ENCODE data around the gene HPS1. TPM values are rescaled to one million over a fixed set of nuclear protein-coding genes. Genes with fewer than 3 reads are reported as not detected.

The HPS1 gene
- total RNA-seq, 1 donor from 2014 or later: 30.6 TPM

DNA sequence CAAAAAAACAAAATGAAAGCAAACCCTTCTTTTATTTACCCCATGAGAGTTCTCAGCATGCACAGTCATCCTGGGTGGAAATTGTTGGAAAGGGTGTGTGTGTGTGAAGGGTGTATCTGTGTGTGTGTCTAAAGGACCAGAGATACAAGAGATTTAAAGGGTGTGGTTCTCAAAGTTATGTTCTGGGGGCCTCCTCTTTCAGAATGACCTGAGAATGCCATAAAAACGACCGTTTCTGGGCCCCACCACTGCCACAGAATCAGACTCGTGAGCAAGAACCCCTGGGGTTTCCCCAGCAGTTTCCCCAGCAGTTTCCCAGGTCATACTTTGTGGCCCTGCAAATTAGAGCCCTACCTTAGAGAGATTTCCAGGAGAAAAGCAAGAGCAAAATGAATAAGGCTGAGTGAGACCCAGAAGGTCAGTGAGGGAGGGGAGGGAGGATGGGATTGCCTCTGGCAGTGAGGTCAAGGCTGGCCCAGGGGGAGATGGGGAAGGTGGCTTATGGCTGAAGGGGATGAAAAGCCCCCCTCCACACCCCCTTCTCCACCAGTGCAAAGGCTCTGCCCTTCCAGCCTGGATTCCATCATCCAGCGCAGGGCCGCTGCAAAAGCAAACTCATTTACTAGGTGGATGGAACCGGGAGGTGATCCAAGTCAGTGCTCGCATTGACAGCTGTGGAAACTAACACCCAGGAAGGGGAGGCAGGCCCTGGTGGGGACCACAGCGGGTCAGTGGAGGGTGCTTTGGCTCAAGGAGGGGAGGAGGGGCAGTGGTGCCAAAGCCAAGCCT, 42.0 kb downstream of the HPS1 start:
- Mint-ChIP-seq H3K36me3 (ENCODE audit: low read depth, unreplicated experiment) (peaks cover 3% of the 10 kb centered on the region), H3K4me1 (ENCODE audit: unreplicated experiment) (no peaks in the 10 kb centered on the region), H3K27ac (ENCODE audit: unreplicated experiment) (no peak overlapping the region), H3K9me3 (ENCODE audit: unreplicated experiment) (no peaks in the 10 kb centered on the region), H3K4me3 (ENCODE audit: unreplicated experiment) (no peak overlapping the region), H3K27me3 (ENCODE audit: unreplicated experiment) (peaks cover 2% of the 10 kb centered on the region)
- TF ChIP-seq, protein P1, sequence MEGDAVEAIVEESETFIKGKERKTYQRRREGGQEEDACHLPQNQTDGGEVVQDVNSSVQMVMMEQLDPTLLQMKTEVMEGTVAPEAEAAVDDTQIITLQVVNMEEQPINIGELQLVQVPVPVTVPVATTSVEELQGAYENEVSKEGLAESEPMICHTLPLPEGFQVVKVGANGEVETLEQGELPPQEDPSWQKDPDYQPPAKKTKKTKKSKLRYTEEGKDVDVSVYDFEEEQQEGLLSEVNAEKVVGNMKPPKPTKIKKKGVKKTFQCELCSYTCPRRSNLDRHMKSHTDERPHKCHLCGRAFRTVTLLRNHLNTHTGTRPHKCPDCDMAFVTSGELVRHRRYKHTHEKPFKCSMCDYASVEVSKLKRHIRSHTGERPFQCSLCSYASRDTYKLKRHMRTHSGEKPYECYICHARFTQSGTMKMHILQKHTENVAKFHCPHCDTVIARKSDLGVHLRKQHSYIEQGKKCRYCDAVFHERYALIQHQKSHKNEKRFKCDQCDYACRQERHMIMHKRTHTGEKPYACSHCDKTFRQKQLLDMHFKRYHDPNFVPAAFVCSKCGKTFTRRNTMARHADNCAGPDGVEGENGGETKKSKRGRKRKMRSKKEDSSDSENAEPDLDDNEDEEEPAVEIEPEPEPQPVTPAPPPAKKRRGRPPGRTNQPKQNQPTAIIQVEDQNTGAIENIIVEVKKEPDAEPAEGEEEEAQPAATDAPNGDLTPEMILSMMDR (IDR thresholded peaks at IDR 0.05; ENCODE audit: unreplicated experiment): no peak
- DNase-seq (ENCODE audit: low spot score): no peak

DNA sequence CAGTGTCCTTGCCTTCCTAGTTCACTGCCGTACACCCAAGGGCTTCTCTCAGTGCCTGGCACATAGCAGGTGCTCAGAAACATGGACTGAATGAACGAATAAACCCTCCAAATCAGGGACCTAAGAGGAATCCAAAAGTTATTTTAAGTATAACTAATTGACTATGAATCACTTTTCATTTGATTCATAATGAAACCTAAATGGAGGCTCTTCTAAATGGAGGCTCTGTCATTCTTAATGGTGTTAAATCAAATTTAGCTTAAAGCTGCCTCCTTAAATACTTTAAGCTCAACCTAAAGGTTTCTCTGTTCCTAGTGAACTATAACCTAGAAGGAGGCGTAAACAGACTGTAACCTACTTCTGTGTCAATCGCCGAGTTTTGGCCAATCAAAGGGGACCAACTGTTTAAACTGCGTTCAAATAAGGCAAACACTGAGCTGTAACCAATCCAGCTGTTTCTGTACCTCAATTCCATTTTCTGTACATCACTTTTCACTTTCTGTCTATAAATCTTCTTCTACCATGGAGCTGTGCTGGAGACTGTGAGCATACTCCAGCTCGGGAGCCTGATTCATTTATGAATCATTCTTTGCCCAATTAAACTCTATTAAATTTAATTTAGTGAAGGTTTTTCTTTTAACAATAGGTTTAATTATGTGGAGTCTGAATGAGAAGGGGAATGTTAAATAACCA, 42.8 kb downstream of the HPS1 start:
- peaks cover 2% of the 10 kb centered on the region for H3K27me3 Mint-ChIP-seq (ENCODE audit: unreplicated experiment)
- no peaks in the 10 kb centered on the region for H3K9me3 Mint-ChIP-seq (ENCODE audit: unreplicated experiment)

DNA sequence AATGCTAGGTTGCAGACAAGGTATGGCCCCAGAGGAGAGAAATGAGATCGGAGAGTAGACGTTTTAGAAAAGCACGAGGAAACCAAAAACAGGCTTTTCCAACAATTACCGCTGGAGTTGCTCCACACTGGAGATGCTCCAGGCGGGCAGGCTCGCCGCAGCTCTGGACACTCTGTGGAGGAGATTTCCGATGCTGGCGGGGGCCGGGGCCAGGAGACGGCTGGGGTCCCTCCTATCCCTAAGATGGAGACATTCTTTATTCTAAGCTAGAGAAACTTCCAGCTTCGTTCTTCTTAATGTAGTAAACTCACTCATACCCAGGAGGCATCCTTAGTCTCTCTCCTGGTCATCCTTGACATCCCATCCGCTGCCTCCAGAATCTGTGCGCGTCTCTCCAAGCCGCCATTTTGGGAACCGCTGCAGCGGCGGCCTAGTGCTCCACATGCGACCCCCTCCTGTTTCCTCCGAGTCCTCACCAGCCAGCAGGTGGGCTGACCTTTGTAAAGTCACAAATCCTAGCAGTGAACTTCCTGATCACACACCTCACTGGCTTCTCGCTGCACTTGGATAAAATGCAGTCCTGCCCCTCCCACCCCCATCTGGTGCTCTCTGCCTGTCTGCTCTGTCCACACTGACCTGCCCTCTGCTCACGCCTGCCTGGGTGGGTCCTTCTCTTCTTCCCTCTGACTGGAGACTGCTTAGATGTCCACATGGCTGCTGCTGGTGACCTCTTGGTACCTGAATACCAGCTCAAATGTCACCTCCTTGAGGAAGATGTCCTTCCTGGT, 43.6 kb downstream of the HPS1 start:
- Mint-ChIP-seq H3K36me3 (ENCODE audit: low read depth, unreplicated experiment) (peaks cover 3% of the 10 kb centered on the region), H3K9me3 (ENCODE audit: unreplicated experiment) (no peaks in the 10 kb centered on the region), H3K27ac (ENCODE audit: unreplicated experiment) (no peak overlapping the region), H3K4me1 (ENCODE audit: unreplicated experiment) (no peaks in the 10 kb centered on the region), H3K4me3 (ENCODE audit: unreplicated experiment) (no peak overlapping the region), H3K27me3 (ENCODE audit: unreplicated experiment) (peaks cover 2% of the 10 kb centered on the region)
- no peak for DNase-seq (ENCODE audit: low spot score)
- TF ChIP-seq, protein P1 (IDR thresholded peaks at IDR 0.05; ENCODE audit: unreplicated experiment): no peak

More for the DNA sequence above, 42.8 kb downstream of the HPS1 start:
- H3K4me1 Mint-ChIP-seq (ENCODE audit: unreplicated experiment): no peaks in the 10 kb centered on the region
- H3K27ac Mint-ChIP-seq (ENCODE audit: unreplicated experiment): no peak overlapping the region
- TF ChIP-seq, protein P1 (IDR thresholded peaks at IDR 0.05; ENCODE audit: unreplicated experiment): no peak
- H3K4me3 Mint-ChIP-seq (ENCODE audit: unreplicated experiment): no peak overlapping the region
- peaks cover 3% of the 10 kb centered on the region for H3K36me3 Mint-ChIP-seq (ENCODE audit: low read depth, unreplicated experiment)
- DNase-seq (ENCODE audit: low spot score): no peak

DNA sequence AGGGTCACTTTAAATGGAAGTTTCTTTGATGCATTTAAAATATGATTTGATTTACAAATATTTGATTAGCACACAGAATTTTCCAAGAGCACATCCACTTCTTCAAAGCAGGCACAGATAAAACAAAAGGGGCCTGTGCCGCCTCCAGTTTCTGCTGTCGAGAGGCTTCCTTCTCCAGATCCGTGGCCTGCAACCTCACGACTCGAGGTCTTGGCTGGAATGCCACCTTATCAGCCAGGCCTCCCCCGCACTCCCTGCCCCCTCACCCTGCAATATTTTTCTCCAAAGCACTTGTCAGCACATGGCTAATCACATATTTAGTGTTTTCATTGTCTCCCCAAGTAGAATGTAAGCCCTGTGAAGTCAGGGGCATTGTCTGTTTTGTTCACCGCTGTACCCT, 44.3 kb downstream of the HPS1 start:
- Mint-ChIP-seq H3K9me3 (ENCODE audit: unreplicated experiment) (no peaks in the 10 kb centered on the region), H3K4me1 (ENCODE audit: unreplicated experiment) (no peaks in the 10 kb centered on the region), H3K36me3 (ENCODE audit: low read depth, unreplicated experiment) (peaks cover 3% of the 10 kb centered on the region), H3K27me3 (ENCODE audit: unreplicated experiment) (peaks cover 2% of the 10 kb centered on the region), H3K27ac (ENCODE audit: unreplicated experiment) (no peak overlapping the region), H3K4me3 (ENCODE audit: unreplicated experiment) (no peak overlapping the region)
- TF ChIP-seq, protein P1 (IDR thresholded peaks at IDR 0.05; ENCODE audit: unreplicated experiment): no peak
- DNase-seq (ENCODE audit: low spot score): no peak
